OCI-LY1 (cell line): ENCODE data around the gene LIPC.

ENCODE experiments used
- H2AFZ ChIP-seq: fragments of 200-600 bp; sonication (generic), shearing (Covaris generic); 2 replicates; pipeline ENCODE4 v1.6.0; 2014; ENCODE audit warnings: antibody characterized with exemption, mild to moderate bottlenecking, low read length
- H3F3A ChIP-seq: fragments of 200-600 bp; sonication (generic), shearing (Covaris generic); 2 replicates; pipeline ENCODE4 v1.6.0; 2014; ENCODE audit warnings: mild to moderate bottlenecking, antibody characterized with exemption, low read length, moderate library complexity; ENCODE audit not compliant: insufficient read depth
- H3K27ac ChIP-seq: fragments of 200-600 bp; sonication (generic); 2 replicates; pipeline ENCODE4 v1.5.1; 2014; ENCODE audit warnings: low read length, mixed run types, mild to moderate bottlenecking, low read depth; ENCODE audit not compliant: poor library complexity, severe bottlenecking
- H3K27me3 ChIP-seq: fragments of 200-600 bp; sonication (generic); 2 replicates; pipeline ENCODE4 v1.6.0; 2014; ENCODE audit warnings: antibody characterized with exemption, mild to moderate bottlenecking, low read length, moderate library complexity; ENCODE audit not compliant: insufficient read depth
- H3K36me3 ChIP-seq: fragments of 200-600 bp; sonication (generic); 2 replicates; pipeline ENCODE4 v1.6.1; 2014; ENCODE audit warnings: mild to moderate bottlenecking, antibody characterized with exemption, low read length, moderate library complexity, mixed read lengths; ENCODE audit not compliant: insufficient read depth
- H3K4me1 ChIP-seq: fragments of 200-600 bp; sonication (generic); 2 replicates; pipeline ENCODE4 v1.5.1; 2014; ENCODE audit warnings: mild to moderate bottlenecking, low read length, moderate library complexity; ENCODE audit not compliant: insufficient read depth, severe bottlenecking
- H3K4me2 ChIP-seq: fragments of 200-600 bp; sonication (generic), shearing (Covaris generic); 2 replicates; pipeline ENCODE4 v1.6.1; 2014; ENCODE audit warnings: low read length
- H3K4me3 ChIP-seq: fragments of 200-600 bp; sonication (generic); 2 replicates; pipeline ENCODE4 v1.5.1; 2014; ENCODE audit warnings: low read length, low read depth, mild to moderate bottlenecking, mixed read lengths; ENCODE audit not compliant: poor library complexity, severe bottlenecking
- H3K79me2 ChIP-seq: fragments of 200-600 bp; shearing (Covaris generic); 2 replicates; pipeline ENCODE4 v1.6.1; 2016; ENCODE audit warnings: mixed run types, low read length, mixed read lengths; ENCODE audit not compliant: insufficient read depth
- H3K9ac ChIP-seq: fragments of 200-600 bp; sonication (generic), shearing (Covaris generic); 2 replicates; pipeline ENCODE4 v1.6.1; 2014; ENCODE audit warnings: mild to moderate bottlenecking, low read length, mixed read lengths
- H3K9me2 ChIP-seq: fragments of 200-600 bp; sonication (generic), shearing (Covaris generic); 2 replicates; pipeline ENCODE4 v1.6.1; 2014; ENCODE audit warnings: low read depth, mild to moderate bottlenecking, low read length, mixed read lengths
- H3K9me3 ChIP-seq: fragments of 200-600 bp; shearing (Covaris generic); 2 replicates; pipeline ENCODE4 v1.6.1; 2014; ENCODE audit warnings: low read length, mixed read lengths
- H4K20me1 ChIP-seq: fragments of 200-600 bp; sonication (generic), shearing (Covaris generic); 2 replicates; pipeline ENCODE4 v1.6.0; 2016; ENCODE audit warnings: mild to moderate bottlenecking, low read length; ENCODE audit not compliant: insufficient read depth
- CTCF ChIP-seq: fragments of 200-600 bp; sonication (generic), shearing (Covaris generic); IDR thresholded peaks from 2 replicates; pipeline ENCODE4 v1.5.1; 2017; ENCODE audit warnings: mild to moderate bottlenecking, antibody characterized with exemption, low read length, moderate library complexity, mixed read lengths
- EZH2 ChIP-seq: fragments of 200-600 bp; sonication (generic), shearing (Covaris generic); IDR thresholded peaks from 2 replicates; pipeline ENCODE4 v1.8.0; 2017; ENCODE audit warnings: borderline replicate concordance, mixed run types, mild to moderate bottlenecking, antibody characterized with exemption, low read length, moderate library complexity, mixed read lengths

The LIPC gene

GRCh38 chr15:58391088-58391487 is 40.7 kb upstream of the LIPC start:
- Histone ChIP-seq H3K27me3 (no peaks in the 10 kb centered on the region), H3K4me2 (no peak overlapping the region), H2AFZ (no peak overlapping the region), H3K79me2 (no peaks in the 10 kb centered on the region), H4K20me1 (no peaks in the 10 kb centered on the region), H3K36me3 (no peaks in the 10 kb centered on the region; the same call in 1 of the 2 replicates), H3K27ac (no peak overlapping the region), H3K4me3 (no peak overlapping the region), H3K9ac (no peak overlapping the region), H3K9me2 (no peaks in the 10 kb centered on the region), H3K4me1 (no peaks in the 10 kb centered on the region), H3F3A (no peaks in the 10 kb centered on the region), H3K9me3 (no peaks in the 10 kb centered on the region)
- TF ChIP-seq CTCF (no peak), EZH2 (no peak)

- TF ChIP-seq EZH2, result no peak
- TF ChIP-seq CTCF, result no peak
- Histone ChIP-seq H3K9ac (no peak overlapping the region), H3K9me3 (no peaks in the 10 kb centered on the region), H3K27ac (no peak overlapping the region), H3K4me3 (no peak overlapping the region), H4K20me1 (no peaks in the 10 kb centered on the region), H2AFZ (no peak overlapping the region), H3K9me2 (no peaks in the 10 kb centered on the region), H3K27me3 (no peaks in the 10 kb centered on the region), H3K36me3 (no peaks in the 10 kb centered on the region; the same call in 1 of the 2 replicates), H3K79me2 (no peaks in the 10 kb centered on the region), H3K4me1 (no peaks in the 10 kb centered on the region), H3F3A (no peaks in the 10 kb centered on the region), H3K4me2 (no peak overlapping the region)
Observed at GRCh38 chr15:58392141-58392540, 39.6 kb upstream of the LIPC start.

- H3K27ac ChIP-seq, result no peak overlapping the region
- no peak overlapping the region for H3K4me2 ChIP-seq
- no peak for TF ChIP-seq EZH2
- no peak for TF ChIP-seq CTCF
- H3K36me3 ChIP-seq, result no peaks in the 10 kb centered on the region; the same call in 1 of the 2 replicates
- no peaks in the 10 kb centered on the region for H3K4me1 ChIP-seq
- H3K27me3 ChIP-seq, result no peaks in the 10 kb centered on the region
- no peaks in the 10 kb centered on the region for H3K79me2 ChIP-seq
- no peaks in the 10 kb centered on the region for H4K20me1 ChIP-seq
- H3F3A ChIP-seq, result no peaks in the 10 kb centered on the region
- H3K9me3 ChIP-seq, result no peaks in the 10 kb centered on the region
- H3K9me2 ChIP-seq, result no peaks in the 10 kb centered on the region
- H2AFZ ChIP-seq, result no peak overlapping the region
- H3K9ac ChIP-seq, result no peak overlapping the region
- no peak overlapping the region for H3K4me3 ChIP-seq
Observed at GRCh38 chr15:58392611-58393161, 39.1 kb upstream of the LIPC start.
